ENCODE results near the gene SLC39A10.

GRCh38 chr2:195741191-195741590 lies 84.2 kb downstream of the SLC39A10 start:
- TF ChIP-seq CTCF (IDR thresholded peaks at IDR 0.05; ENCODE audit: extremely low read depth in 1 of 2, insufficient read depth in 1 of 2, low read depth in 1 of 2, low read length in 2 of 2) = no peak
- TF ChIP-seq MAX (IDR thresholded peaks at IDR 0.05; ENCODE audit: insufficient read depth, insufficient read length) = no peak
- no peak for TF ChIP-seq EZH2 (IDR thresholded peaks at IDR 0.05; ENCODE audit: borderline replicate concordance, low read depth, low read length, severe bottlenecking)
- TF ChIP-seq POLR2A (IDR thresholded peaks at IDR 0.05; ENCODE audit: low read depth, low read length) = no peak
- TF ChIP-seq POLR2AphosphoS5 (IDR thresholded peaks at IDR 0.05; ENCODE audit: insufficient read depth, low read depth, low read length) = no peak
- no peak for TF ChIP-seq FOS (IDR thresholded peaks at IDR 0.05; ENCODE audit: borderline replicate concordance, insufficient read depth, low read length)
- no peak for TF ChIP-seq GATA2 (IDR thresholded peaks at IDR 0.05; ENCODE audit: insufficient read depth, insufficient read length, low read depth, low read length)
- no peak for TF ChIP-seq JUN (IDR thresholded peaks at IDR 0.05; ENCODE audit: borderline replicate concordance, insufficient read depth, insufficient read length, low read depth)
